Astrocyte (in vitro differentiated cells and primary cell): ENCODE results near the gene PLOD1. TPM values are rescaled to one million over a fixed set of nuclear protein-coding genes. Genes with fewer than 3 reads are reported as not detected.
A peak's percentile ranks its signal among the peaks of the same experiment; 100 is the strongest.
"Not testable (repeated sequence)": the region's sequence is repeated elsewhere in the genome, so short reads cannot be mapped to it uniquely, and the experiment has no call there.

Experiments
- DNase-seq: peaks from one replicate; pipeline ENCODE4 v3.0.0-alpha.2; 2010; ENCODE audit warnings: low read depth
- FAIRE-seq: peaks from 2 replicates; lab custom pipeline; 2011; peaks lifted over from hg19 to GRCh38; lab: Jason Lieb, UNC
- H2AFZ ChIP-seq: 2 replicates; pipeline ENCODE4 v1.6.0; 2012; ENCODE audit warnings: low read depth, low read length, inconsistent platforms
- H3K27ac ChIP-seq: 2 replicates; pipeline ENCODE4 v1.5.1; 2011; ENCODE audit warnings: low read depth, low read length, inconsistent platforms
- H3K27me3 ChIP-seq: 2 replicates; pipeline ENCODE4 v1.6.0; 2011; ENCODE audit warnings: low read length, inconsistent platforms; ENCODE audit not compliant: insufficient read depth
- H3K36me3 ChIP-seq: 2 replicates; pipeline ENCODE4 v1.5.1; 2011; ENCODE audit warnings: low read length, inconsistent platforms; ENCODE audit not compliant: insufficient read depth
- H3K4me1 ChIP-seq: 2 replicates; pipeline ENCODE4 v1.5.1; 2011; ENCODE audit warnings: low read length, inconsistent platforms; ENCODE audit not compliant: insufficient read depth
- H3K4me2 ChIP-seq: 2 replicates; pipeline ENCODE4 v1.6.0; 2012; ENCODE audit warnings: low read length, inconsistent platforms
- H3K4me3 ChIP-seq: 2 replicates; pipeline ENCODE4 v1.5.1; 2011; ENCODE audit warnings: low read depth, mild to moderate bottlenecking, low read length, inconsistent platforms; ENCODE audit not compliant: insufficient read depth
- H3K79me2 ChIP-seq: 2 replicates; pipeline ENCODE4 v1.6.0; 2012; ENCODE audit warnings: mild to moderate bottlenecking, low read length, inconsistent platforms; ENCODE audit not compliant: insufficient read depth
- H3K9ac ChIP-seq: 2 replicates; pipeline ENCODE4 v1.6.0; 2012; ENCODE audit warnings: mild to moderate bottlenecking, low read length, inconsistent platforms
- H3K9me3 ChIP-seq: 2 replicates; pipeline ENCODE4 v1.5.1; 2012; ENCODE audit warnings: low read depth, mild to moderate bottlenecking, low read length, inconsistent platforms; ENCODE audit not compliant: insufficient read depth
- H4K20me1 ChIP-seq: 2 replicates; pipeline ENCODE4 v1.6.0; 2012; ENCODE audit warnings: low read length, inconsistent platforms; ENCODE audit not compliant: insufficient read depth
- H3K27ac Mint-ChIP-seq: one replicate; pipeline ENCODE4 v1.8.0; 2021; ENCODE audit warnings: mild to moderate bottlenecking, mixed read lengths; ENCODE audit not compliant: unreplicated experiment
- H3K27me3 Mint-ChIP-seq: one replicate; pipeline ENCODE4 v1.8.0; 2021; ENCODE audit warnings: low read depth, mixed read lengths; ENCODE audit not compliant: unreplicated experiment
- H3K36me3 Mint-ChIP-seq: one replicate; pipeline ENCODE4 v1.8.0; 2021; ENCODE audit warnings: low read depth, mixed read lengths; ENCODE audit not compliant: unreplicated experiment
- H3K4me1 Mint-ChIP-seq: one replicate; pipeline ENCODE4 v1.8.0; 2021; ENCODE audit warnings: low read depth, mixed read lengths; ENCODE audit not compliant: unreplicated experiment
- H3K4me3 Mint-ChIP-seq: one replicate; pipeline ENCODE4 v1.8.0; 2021; ENCODE audit warnings: mild to moderate bottlenecking, moderate library complexity, mixed read lengths; ENCODE audit not compliant: unreplicated experiment
- H3K9me3 Mint-ChIP-seq: one replicate; pipeline ENCODE4 v1.8.0; 2021; ENCODE audit warnings: mild to moderate bottlenecking, mixed read lengths; ENCODE audit not compliant: unreplicated experiment
- EZH2 ChIP-seq: IDR thresholded peaks from 2 replicates; pipeline ENCODE4 v1.6.1; 2012; ENCODE audit warnings: mild to moderate bottlenecking, low read length, inconsistent platforms; ENCODE audit not compliant: insufficient read depth
- total RNA-seq: library from RNA; stranded (reverse); gene quantifications from 2 replicates; pipeline ENCODE4 v1.2.1, GENCODE V29; 2021
- TF ChIP-seq, protein P1 (sequence below): IDR thresholded peaks from 2 replicates; pipeline ENCODE4 v1.5.1; 2011; ENCODE audit warnings: low read depth, mild to moderate bottlenecking, inconsistent platforms, low read length, moderate library complexity; ENCODE audit not compliant: insufficient read depth

PLOD1 gene
- total RNA-seq, 1 donor from 2014 or later: 375 TPM

DNA sequence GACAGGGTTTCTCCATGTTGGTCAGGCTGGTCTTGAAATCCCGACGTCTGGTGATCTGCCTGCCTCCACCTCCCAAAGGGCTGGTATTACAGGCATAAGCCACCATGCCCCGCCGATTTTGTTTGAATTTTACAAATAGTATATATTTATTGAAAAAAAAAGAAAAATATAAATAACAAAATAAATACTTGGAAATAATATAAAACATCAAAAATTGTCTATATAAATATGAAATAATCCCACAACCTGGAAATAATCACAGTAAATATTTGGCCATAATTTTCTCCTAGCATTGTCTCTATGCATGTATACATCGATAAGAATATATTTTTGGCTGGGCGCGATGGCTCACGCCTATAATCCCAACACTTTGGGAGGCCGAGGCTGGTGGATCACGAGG, 2.7 kb upstream of the PLOD1 start:
- Histone ChIP-seq H3K79me2 (peaks cover 23% of the 10 kb centered on the region), H3K27me3 (no peaks in the 10 kb centered on the region), H3K4me1 (peaks cover 27% of the 10 kb centered on the region), H2AFZ (no peak overlapping the region), H3K9me3 (no peaks in the 10 kb centered on the region), H3K27ac (no peak overlapping the region), H4K20me1 (peaks cover 6% of the 10 kb centered on the region), H3K4me2 (no peak overlapping the region), H3K9ac (no peak overlapping the region), H3K4me3 (no peak overlapping the region), H3K36me3 (no peaks in the 10 kb centered on the region)
- FAIRE-seq: no peak
- peaks cover 3% of the 10 kb centered on the region for H3K4me1 Mint-ChIP-seq
- H3K27ac Mint-ChIP-seq: no peak overlapping the region
- no peak overlapping the region for H3K4me3 Mint-ChIP-seq
- H3K9me3 Mint-ChIP-seq: no peaks in the 10 kb centered on the region
- H3K27me3 Mint-ChIP-seq: no peaks in the 10 kb centered on the region
- no peaks in the 10 kb centered on the region for H3K36me3 Mint-ChIP-seq
- DNase-seq: no peak
- TF ChIP-seq, protein P1, sequence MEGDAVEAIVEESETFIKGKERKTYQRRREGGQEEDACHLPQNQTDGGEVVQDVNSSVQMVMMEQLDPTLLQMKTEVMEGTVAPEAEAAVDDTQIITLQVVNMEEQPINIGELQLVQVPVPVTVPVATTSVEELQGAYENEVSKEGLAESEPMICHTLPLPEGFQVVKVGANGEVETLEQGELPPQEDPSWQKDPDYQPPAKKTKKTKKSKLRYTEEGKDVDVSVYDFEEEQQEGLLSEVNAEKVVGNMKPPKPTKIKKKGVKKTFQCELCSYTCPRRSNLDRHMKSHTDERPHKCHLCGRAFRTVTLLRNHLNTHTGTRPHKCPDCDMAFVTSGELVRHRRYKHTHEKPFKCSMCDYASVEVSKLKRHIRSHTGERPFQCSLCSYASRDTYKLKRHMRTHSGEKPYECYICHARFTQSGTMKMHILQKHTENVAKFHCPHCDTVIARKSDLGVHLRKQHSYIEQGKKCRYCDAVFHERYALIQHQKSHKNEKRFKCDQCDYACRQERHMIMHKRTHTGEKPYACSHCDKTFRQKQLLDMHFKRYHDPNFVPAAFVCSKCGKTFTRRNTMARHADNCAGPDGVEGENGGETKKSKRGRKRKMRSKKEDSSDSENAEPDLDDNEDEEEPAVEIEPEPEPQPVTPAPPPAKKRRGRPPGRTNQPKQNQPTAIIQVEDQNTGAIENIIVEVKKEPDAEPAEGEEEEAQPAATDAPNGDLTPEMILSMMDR: no peak
- TF ChIP-seq EZH2: no peak

DNA sequence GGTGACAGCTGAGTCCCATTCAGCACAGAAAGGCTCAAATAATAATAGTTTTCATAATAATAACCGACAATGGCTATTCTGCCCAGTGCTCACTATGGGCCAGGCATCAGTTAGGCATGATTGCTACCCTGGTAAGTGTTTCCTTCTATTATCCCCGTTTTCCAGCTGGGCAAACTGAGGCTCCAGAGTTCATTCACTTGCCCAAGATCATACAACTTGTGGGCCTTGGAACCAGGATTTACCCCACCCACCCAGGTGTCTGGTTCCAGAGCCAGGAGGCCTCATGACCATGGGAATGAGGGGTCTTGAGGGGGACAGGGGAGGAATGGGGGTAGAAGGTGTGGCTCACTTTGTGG, 518 bp downstream of the PLOD1 start:
- peak overlapping the region; percentile 65 for H3K27ac ChIP-seq
- H3K79me2 ChIP-seq: peaks cover 52% of the 10 kb centered on the region
- H3K4me3 ChIP-seq: peak overlapping the region; percentile 83
- DNase-seq (no peak), FAIRE-seq (no peak)
- H3K27me3 Mint-ChIP-seq: no peaks in the 10 kb centered on the region
- H3K4me2 ChIP-seq: peak overlapping the region; percentile 97
- TF ChIP-seq EZH2: no peak
- TF ChIP-seq, protein P1: no peak
- peaks cover 40% of the 10 kb centered on the region for H3K4me1 ChIP-seq
- H3K4me3 Mint-ChIP-seq: peak overlapping the region; percentile 90
- H3K36me3 Mint-ChIP-seq: peaks cover 5% of the 10 kb centered on the region
- peaks cover 28% of the 10 kb centered on the region for H4K20me1 ChIP-seq
- H3K27me3 ChIP-seq: no peaks in the 10 kb centered on the region
- no peaks in the 10 kb centered on the region for H3K9me3 ChIP-seq
- peak overlapping the region; percentile 91 for H2AFZ ChIP-seq
- H3K9me3 Mint-ChIP-seq: no peaks in the 10 kb centered on the region
- H3K27ac Mint-ChIP-seq: peak overlapping the region; percentile 81
- H3K9ac ChIP-seq: peak overlapping the region; percentile 81
- peaks cover 15% of the 10 kb centered on the region for H3K4me1 Mint-ChIP-seq
- H3K36me3 ChIP-seq: peaks cover 3% of the 10 kb centered on the region

DNA sequence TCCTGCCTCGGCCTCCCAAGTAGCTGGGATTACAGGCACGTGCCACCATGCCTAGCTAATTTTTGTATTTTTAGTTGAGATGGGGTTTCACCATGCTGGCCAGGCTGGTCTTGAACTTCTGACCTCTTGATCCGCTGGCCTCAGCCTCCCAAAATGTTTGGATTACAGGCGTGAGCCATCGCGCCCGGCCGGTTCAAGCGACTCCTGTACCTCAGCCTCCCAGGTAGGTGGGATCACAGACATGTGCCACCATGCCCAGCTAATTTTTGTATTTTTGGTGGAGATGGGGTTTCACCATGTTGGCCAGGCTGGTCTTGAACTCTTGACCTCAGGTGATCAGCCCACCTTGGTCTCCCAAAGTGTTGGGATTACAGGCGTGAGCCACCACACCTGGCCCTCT, 1.2 kb downstream of the PLOD1 start:
- peak overlapping the region; percentile 90 for H3K4me3 Mint-ChIP-seq
- not testable (repeated sequence) for H3K27me3 Mint-ChIP-seq, H3K27me3 ChIP-seq, H2AFZ ChIP-seq, H3K9me3 ChIP-seq, DNase-seq, H3K36me3 ChIP-seq, H3K27ac ChIP-seq, H3K9ac ChIP-seq, H3K9me3 Mint-ChIP-seq, H3K36me3 Mint-ChIP-seq, FAIRE-seq, H3K27ac Mint-ChIP-seq
- peak overlapping the region; percentile 3 for H3K4me3 ChIP-seq
- H3K4me1 Mint-ChIP-seq: peaks cover 13% of the 10 kb centered on the region
- peaks cover 35% of the 10 kb centered on the region for H4K20me1 ChIP-seq
- H3K4me1 ChIP-seq: peaks cover 38% of the 10 kb centered on the region
- peak overlapping the region; percentile 97 for H3K4me2 ChIP-seq
- H3K79me2 ChIP-seq: peaks cover 58% of the 10 kb centered on the region
